ENCODE results near the gene OSTN. TPM values are rescaled to one million over a fixed set of nuclear protein-coding genes. Genes with fewer than 3 reads are reported as not detected.

The OSTN gene
- total RNA-seq, 1 donor from 2014 or later = 0.14 TPM

GRCh38 chr3:191313296-191313695, 114.3 kb downstream of the OSTN start:
- no peaks in the 10 kb centered on the region for H3K27me3 Mint-ChIP-seq
- no peaks in the 10 kb centered on the region for H3K4me1 Mint-ChIP-seq (ENCODE audit: low read depth)
- peaks cover 8% of the 10 kb centered on the region for H3K9me3 Mint-ChIP-seq (ENCODE audit: low read depth)
- H3K36me3 Mint-ChIP-seq (ENCODE audit: insufficient read depth) = no peaks in the 10 kb centered on the region
- DNase-seq (ENCODE audit: low spot score, unreplicated experiment) = no peak
- H3K4me3 Mint-ChIP-seq (ENCODE audit: low read depth) = no peak overlapping the region
- H3K27ac Mint-ChIP-seq = no peak overlapping the region
- no peak for TF ChIP-seq CTCF (IDR thresholded peaks at IDR 0.05; ENCODE audit: unreplicated experiment)

- TF ChIP-seq CTCF (IDR thresholded peaks at IDR 0.05; ENCODE audit: unreplicated experiment) = no peak
- H3K4me3 Mint-ChIP-seq (ENCODE audit: low read depth) = no peak overlapping the region
- DNase-seq (ENCODE audit: low spot score, unreplicated experiment) = no peak
- H3K27ac Mint-ChIP-seq = no peak overlapping the region
- peaks cover 8% of the 10 kb centered on the region for H3K9me3 Mint-ChIP-seq (ENCODE audit: low read depth)
- no peaks in the 10 kb centered on the region for H3K36me3 Mint-ChIP-seq (ENCODE audit: insufficient read depth)
- no peaks in the 10 kb centered on the region for H3K4me1 Mint-ChIP-seq (ENCODE audit: low read depth)
- H3K27me3 Mint-ChIP-seq = no peaks in the 10 kb centered on the region
These were observed 115.2 kb downstream of the OSTN start for GRCh38 chr3:191314109-191314728.

Other genes with a start within 250 kb of the OSTN start
- 65.5 and 66.3 TPM in 2 replicates for gene CCDC50, start 130.2 kb downstream of the OSTN start, total RNA-seq
- 0.62 TPM in 1 of 2 replicates, not detected in the other for gene UTS2B, start 131.3 kb downstream of the OSTN start, total RNA-seq